Fibroblast of the aortic adventitia (primary cell): ENCODE data around the gene MARCHF3. TPM values are rescaled to one million over a fixed set of nuclear protein-coding genes. Genes with fewer than 3 reads are reported as not detected.

Source experiments
- DNase-seq: peaks from one replicate; pipeline ENCODE4 v3.0.0-alpha.2; 2010; ENCODE audit warnings: low read depth
- H3K4me3 ChIP-seq: 2 replicates; pipeline ENCODE4 v1.5.1; 2011; ENCODE audit warnings: low read depth, mild to moderate bottlenecking, control low read depth, low read length, moderate library complexity
- CTCF ChIP-seq: IDR thresholded peaks from 2 replicates; pipeline ENCODE4 v1.5.1; 2011; ENCODE audit warnings: mild to moderate bottlenecking, low read length, control low read depth, inconsistent platforms; ENCODE audit not compliant: insufficient read depth
- total RNA-seq: library from RNA; depleted of rRNA; stranded (reverse); fragments of >200 nt; gene quantifications from 2 replicates; pipeline ENCODE4 v1.2.3, GENCODE V29; 2012; ENCODE audit warnings: low replicate concordance

MARCHF3 gene
- total RNA-seq, 1 donor = 16.9 TPM

GRCh38 chr5:126866851-126867636 lies 163.3 kb downstream of the MARCHF3 start:
- no peak for TF ChIP-seq CTCF
- no peak overlapping the region for H3K4me3 ChIP-seq
- no peak for DNase-seq

- TF ChIP-seq CTCF = no peak
- DNase-seq = peak; percentile 92
- H3K4me3 ChIP-seq = no peak overlapping the region
Measured at GRCh38 chr5:126865299-126865698, 165.1 kb downstream of the MARCHF3 start.

DNA sequence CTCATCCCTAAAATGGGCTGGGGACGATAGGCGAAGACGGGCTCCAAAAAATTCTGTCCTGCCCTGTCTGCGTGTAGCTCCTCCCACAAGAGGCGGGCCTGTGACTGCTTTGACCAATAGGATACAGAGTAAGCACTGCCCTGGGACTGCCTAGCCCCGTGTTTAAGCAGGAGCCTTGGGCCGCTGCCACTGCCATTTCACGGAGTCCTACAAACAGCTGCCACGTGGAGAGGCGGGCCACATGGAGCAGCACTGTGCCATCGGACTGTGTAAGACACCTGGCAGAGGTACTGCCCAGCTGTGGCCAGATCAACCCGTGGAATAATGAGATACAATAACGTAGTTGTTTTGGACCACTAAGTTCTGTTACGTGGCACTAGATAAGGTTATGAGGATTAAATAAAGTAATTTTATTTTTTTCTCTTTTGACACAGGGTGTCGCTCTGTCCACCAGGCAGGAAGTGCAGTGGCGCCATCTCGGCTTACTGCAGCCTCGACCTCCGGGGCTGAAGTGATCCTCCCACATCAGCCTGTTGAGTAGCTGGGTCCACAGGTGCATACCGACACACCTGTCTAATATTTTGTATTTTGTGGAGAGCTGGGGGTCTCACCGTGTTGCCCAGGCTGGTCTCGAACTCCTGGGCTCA lies 166.2 kb downstream of the MARCHF3 start:
- DNase-seq = no peak
- no peak for TF ChIP-seq CTCF

GRCh38 chr5:126863402-126863801 lies 167.0 kb downstream of the MARCHF3 start:
- DNase-seq = no peak
- no peak overlapping the region for H3K4me3 ChIP-seq
- TF ChIP-seq CTCF = no peak

More for the DNA sequence above, 166.2 kb downstream of the MARCHF3 start:
- H3K4me3 ChIP-seq = no peak overlapping the region

- no peak for DNase-seq
- H3K4me3 ChIP-seq = no peak overlapping the region
- no peak for TF ChIP-seq CTCF
Measured at GRCh38 chr5:126858441-126858840, 171.9 kb downstream of the MARCHF3 start.

DNA sequence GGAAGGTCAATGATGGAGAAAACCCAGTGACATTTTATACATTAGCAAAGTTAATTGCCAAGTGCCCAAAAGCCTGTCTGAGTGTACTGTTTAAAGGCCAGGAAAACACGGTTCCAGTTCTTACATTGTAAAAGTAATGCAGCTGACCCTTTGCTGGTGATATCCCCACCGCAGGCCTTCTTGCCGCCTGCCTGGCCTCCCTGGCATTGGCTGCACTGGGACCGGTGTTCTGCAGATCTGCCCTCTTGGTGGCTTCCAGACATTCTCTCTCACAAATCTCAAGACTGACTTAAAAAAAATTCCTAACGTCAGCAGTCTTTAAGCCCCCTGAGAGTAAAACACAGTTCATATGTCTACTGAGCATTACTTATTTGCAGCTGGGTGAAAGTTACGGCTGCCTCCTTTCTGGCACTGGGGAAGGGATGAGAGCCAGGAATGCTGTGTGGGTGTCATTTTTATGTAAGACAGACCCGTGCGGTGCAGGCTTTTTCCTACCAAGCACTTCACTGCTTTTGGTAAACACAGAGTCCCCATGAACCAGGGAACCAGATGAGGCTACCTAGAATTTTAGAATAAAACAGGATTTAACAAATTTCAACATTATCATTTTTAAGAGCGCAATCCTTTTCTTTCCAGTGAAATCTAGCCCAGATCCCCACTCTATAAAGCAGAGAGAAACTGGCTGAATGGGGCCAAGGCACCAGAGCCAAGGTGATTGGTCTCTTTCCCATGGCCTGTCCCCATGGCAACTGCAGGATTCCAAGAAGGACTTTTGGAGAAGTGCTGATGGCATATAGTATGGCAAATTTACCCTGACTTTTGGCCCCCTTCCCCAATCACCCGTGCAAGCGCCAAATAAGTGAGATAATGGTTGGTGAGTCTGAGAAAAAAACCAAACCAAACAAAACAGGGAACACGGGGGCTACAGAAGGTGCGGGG lies 172.6 kb downstream of the MARCHF3 start:
- TF ChIP-seq CTCF = no peak
- peak; percentile 60 for DNase-seq
- no peak overlapping the region for H3K4me3 ChIP-seq
